ENCODE results near the gene SLC66A3.
"Not testable (repeated sequence)": the region's sequence is repeated elsewhere in the genome, so short reads cannot be mapped to it uniquely, and the experiment has no call there.

The SLC66A3 gene

DNA sequence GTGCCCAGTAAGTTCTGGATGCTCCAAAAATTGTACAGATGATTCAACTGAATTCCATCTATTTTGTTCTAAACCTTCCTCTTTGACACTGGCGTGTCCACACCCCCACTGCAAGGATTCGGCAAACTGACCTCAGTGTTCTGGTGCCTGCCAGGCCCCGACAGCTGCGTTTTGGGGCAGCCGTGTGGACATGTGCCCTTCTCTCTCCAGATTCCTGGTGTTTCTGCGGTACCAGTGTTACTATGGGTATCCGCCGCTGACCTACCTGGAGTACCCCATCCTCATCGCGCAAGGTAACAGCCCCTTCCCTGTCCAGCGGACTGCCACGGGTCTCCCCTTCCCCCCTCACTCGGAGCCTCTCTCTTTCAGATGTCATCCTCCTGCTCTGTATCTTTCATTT is 5.0 kb downstream of the SLC66A3 start:
- TF ChIP-seq CTCF (IDR thresholded peaks at IDR 0.05; ENCODE audit: unreplicated experiment in 3 of 3): no peak
- Mint-ChIP-seq H3K9me3 (no peaks in the 10 kb centered on the region), H3K4me1 (peaks cover 11% of the 10 kb centered on the region), H3K4me3 (no peak overlapping the region), H3K36me3 (ENCODE audit: low read depth) (no peaks in the 10 kb centered on the region), H3K27me3 (ENCODE audit: low read depth) (peaks cover 10% of the 10 kb centered on the region), H3K27ac (no peak overlapping the region)

DNA sequence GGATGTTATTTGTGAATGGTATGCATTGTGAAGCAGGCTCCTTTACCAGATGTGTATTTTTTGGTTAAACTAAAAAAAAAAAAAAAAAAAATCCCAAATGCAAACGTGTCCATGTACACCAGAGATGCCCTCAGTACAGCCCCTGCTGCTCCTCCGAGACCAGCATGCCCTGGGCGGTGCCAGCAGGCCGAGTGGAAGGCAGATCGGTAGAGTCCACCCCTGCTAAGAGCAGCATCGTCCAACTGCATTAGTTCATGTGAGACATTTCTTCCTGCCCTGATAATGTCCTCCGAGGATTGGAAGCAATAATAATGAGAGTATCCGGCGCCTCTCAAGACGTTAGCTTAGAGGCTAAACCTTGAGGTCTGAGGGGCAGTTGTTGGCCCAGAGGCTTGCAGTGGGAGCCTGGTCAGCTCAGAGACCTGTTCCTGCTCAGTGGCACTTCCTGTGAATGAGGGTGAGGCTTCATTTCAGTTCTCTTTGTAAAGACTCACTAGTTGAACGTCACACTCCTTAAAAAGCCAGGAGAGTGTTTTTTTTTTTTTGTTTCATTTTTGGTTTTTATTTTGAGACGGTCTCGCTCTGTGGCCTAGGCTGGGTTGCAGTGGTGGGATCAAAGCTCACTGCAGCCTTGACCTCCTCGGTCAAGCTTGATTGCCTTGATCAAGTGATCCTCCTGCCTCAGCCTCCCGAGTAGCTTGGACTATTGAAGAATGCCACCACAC is 5.6 kb downstream of the SLC66A3 start:
- Mint-ChIP-seq H3K27me3 (ENCODE audit: low read depth) (peaks cover 10% of the 10 kb centered on the region), H3K36me3 (ENCODE audit: low read depth) (no peaks in the 10 kb centered on the region), H3K4me3 (no peak overlapping the region), H3K4me1 (peaks cover 10% of the 10 kb centered on the region), H3K9me3 (no peaks in the 10 kb centered on the region), H3K27ac (no peak overlapping the region)
- TF ChIP-seq CTCF (IDR thresholded peaks at IDR 0.05; ENCODE audit: unreplicated experiment in 3 of 3): no peak

- H3K4me3 Mint-ChIP-seq: no peak overlapping the region
- peaks cover 6% of the 10 kb centered on the region for H3K4me1 Mint-ChIP-seq
- peaks cover 10% of the 10 kb centered on the region for H3K27me3 Mint-ChIP-seq (ENCODE audit: low read depth)
- H3K27ac Mint-ChIP-seq: no peak overlapping the region
- no peaks in the 10 kb centered on the region for H3K9me3 Mint-ChIP-seq
- no peak for TF ChIP-seq CTCF (IDR thresholded peaks at IDR 0.05; ENCODE audit: unreplicated experiment in 3 of 3)
- no peaks in the 10 kb centered on the region for H3K36me3 Mint-ChIP-seq (ENCODE audit: low read depth)
Measured at GRCh38 chr2:11161747-11162146, 6.5 kb downstream of the SLC66A3 start.

- Mint-ChIP-seq H3K4me3 (no peak overlapping the region), H3K36me3 (ENCODE audit: low read depth) (no peaks in the 10 kb centered on the region), H3K27me3 (ENCODE audit: low read depth) (peaks cover 6% of the 10 kb centered on the region), H3K4me1 (peaks cover 6% of the 10 kb centered on the region), H3K9me3 (no peaks in the 10 kb centered on the region), H3K27ac (no peak overlapping the region)
- no peak for TF ChIP-seq CTCF (IDR thresholded peaks at IDR 0.05; ENCODE audit: unreplicated experiment in 3 of 3)
Measured at GRCh38 chr2:11163439-11164317, 8.4 kb downstream of the SLC66A3 start.

DNA sequence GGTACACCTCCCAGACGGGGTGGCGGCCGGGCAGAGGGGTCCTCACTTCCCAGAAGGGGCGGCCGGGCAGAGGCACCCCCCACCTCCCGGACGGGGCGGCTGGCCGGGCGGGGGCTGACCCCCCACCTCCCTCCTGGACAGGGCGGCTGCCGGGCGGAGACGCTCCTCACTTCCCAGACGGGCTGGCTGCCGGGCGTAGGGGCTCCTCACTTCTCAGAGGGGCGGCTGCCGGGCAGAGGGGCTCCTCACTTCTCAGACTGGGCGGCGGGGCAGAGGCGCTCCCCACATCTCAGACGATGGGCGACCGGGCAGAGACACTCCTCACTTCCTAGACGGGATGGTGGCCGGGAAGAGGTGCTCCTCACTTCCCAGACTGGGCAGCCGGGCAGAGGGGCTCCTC is 9.8 kb downstream of the SLC66A3 start:
- not testable (repeated sequence) for H3K27ac Mint-ChIP-seq; H3K4me3 Mint-ChIP-seq; H3K9me3 Mint-ChIP-seq; H3K4me1 Mint-ChIP-seq; H3K27me3 Mint-ChIP-seq (ENCODE audit: low read depth); H3K36me3 Mint-ChIP-seq (ENCODE audit: low read depth)

GRCh38 chr2:11166476-11166875 is 11.2 kb downstream of the SLC66A3 start:
- TF ChIP-seq CTCF (IDR thresholded peaks at IDR 0.05; ENCODE audit: unreplicated experiment in 3 of 3): no peak
- H3K4me1 Mint-ChIP-seq: peaks cover 6% of the 10 kb centered on the region
- no peaks in the 10 kb centered on the region for H3K9me3 Mint-ChIP-seq
- H3K27me3 Mint-ChIP-seq (ENCODE audit: low read depth): no peaks in the 10 kb centered on the region
- H3K36me3 Mint-ChIP-seq (ENCODE audit: low read depth): no peaks in the 10 kb centered on the region
- H3K4me3 Mint-ChIP-seq: no peak overlapping the region
- no peak overlapping the region for H3K27ac Mint-ChIP-seq
